ENCODE results near the gene SCAMP3. TPM values are rescaled to one million over a fixed set of nuclear protein-coding genes. Genes with fewer than 3 reads are reported as not detected.
"Not testable (repeated sequence)": the region's sequence is repeated elsewhere in the genome, so short reads cannot be mapped to it uniquely, and the experiment has no call there.

SCAMP3 gene
- total RNA-seq, 2 experiments from 2014 or later, result 136 to 138 TPM

- ChIA-PET CTCF (interaction anchor here (2.6 kb wide), 1 partner anchor 12 kb away, joined by 8 read pairs; the partner anchor contains the start of genes MTX1 and THBS3), POLR2A (no interaction called here)
These were observed 42.5 kb downstream of the SCAMP3 start for GRCh38 chr1:155219592-155220031.

- POLR2A ChIA-PET, result no interaction called here
These were observed 43.1 kb downstream of the SCAMP3 start for GRCh38 chr1:155218854-155219591.

GRCh38 chr1:155214702-155215101 is 47.5 kb downstream of the SCAMP3 start:
- CTCF ChIA-PET, POLR2A ChIA-PET: not testable (repeated sequence)

More at GRCh38 chr1:155218854-155219591, 43.1 kb downstream of the SCAMP3 start:
- CTCF ChIA-PET, result interaction anchor here (1.2 to 2.6 kb wide), 3 partner anchors 12 to 32 kb away, joined by 3 to 8 read pairs (median 5); partner anchors contain the start of genes MTX1 and THBS3

GRCh38 chr1:155212051-155212440 is 50.1 kb downstream of the SCAMP3 start:
- POLR2A ChIA-PET, result not testable (repeated sequence)
- CTCF ChIA-PET, result interaction anchor here (0.8 kb wide), 1 partner anchor 39 kb away, joined by 3 read pairs; no protein-coding TSS in a partner anchor

- CTCF ChIA-PET, result interaction anchor here (0.7 to 0.8 kb wide), 2 partner anchors 33 to 39 kb away, joined by 3 to 4 read pairs; no protein-coding TSS in a partner anchor
- POLR2A ChIA-PET, result interaction anchor here (0.6 kb wide), 1 partner anchor 12 kb away, joined by 4 read pairs; no protein-coding TSS in a partner anchor
These were observed 50.6 kb downstream of the SCAMP3 start for GRCh38 chr1:155211381-155212050.

- ChIA-PET CTCF (no interaction called here), POLR2A (interaction anchor here (4.0 kb wide), 1 partner anchor 17 kb away, joined by 25 read pairs; no protein-coding TSS in a partner anchor)
These were observed 51.7 kb downstream of the SCAMP3 start for GRCh38 chr1:155210314-155211104.

GRCh38 chr1:155209312-155209721 is 52.8 kb downstream of the SCAMP3 start:
- CTCF ChIA-PET, result interaction anchor here (0.9 to 2.4 kb wide), 2 partner anchors 16 to 18 kb away, joined by 3 to 9 read pairs; no protein-coding TSS in a partner anchor
- POLR2A ChIA-PET, result interaction anchor here (1.0 to 4.0 kb wide), 3 partner anchors 13 to 17 kb away, joined by 3 to 25 read pairs (median 5); no protein-coding TSS in a partner anchor

- ChIA-PET CTCF (interaction anchor here (0.9 to 2.9 kb wide), 7 partner anchors 10 to 42 kb away, joined by 3 to 28 read pairs (median 10); no protein-coding TSS in a partner anchor), POLR2A (interaction anchor here (1.0 to 4.0 kb wide), 3 partner anchors 12 to 18 kb away, joined by 3 to 25 read pairs (median 5); no protein-coding TSS in a partner anchor)
These were observed 53.4 kb downstream of the SCAMP3 start, which contains the start of gene MTX1 for GRCh38 chr1:155208541-155209311. Gene MTX1 (plus strand): TSS chr1:155208695. CDS start chr1:155208805, 110 bp downstream.

GRCh38 chr1:155207806-155208540 is 54.2 kb downstream of the SCAMP3 start, which contains the start of gene THBS3:
Gene THBS3 (minus strand): TSS chr1:155207897. CDS start chr1:155207876, 21 bp downstream.
- CTCF ChIA-PET, result interaction anchor here (0.8 to 2.9 kb wide), 8 partner anchors 11 to 43 kb away, joined by 5 to 28 read pairs (median 10); a partner anchor contains a TSS
- POLR2A ChIA-PET, result interaction anchor here (0.7 to 4.0 kb wide), 2 partner anchors 14 to 51 kb away, joined by 5 to 25 read pairs; no protein-coding TSS in a partner anchor

GRCh38 chr1:155206891-155207805 is 55.0 kb downstream of the SCAMP3 start:
- CTCF ChIA-PET, result interaction anchor here (0.5 to 2.9 kb wide), 20 partner anchors 9 to 281 kb away, joined by 3 to 28 read pairs (median 6); partner anchors contain the start of gene KRTCAP2
- POLR2A ChIA-PET, result interaction anchor here (0.6 to 4.0 kb wide), 6 partner anchors 13 to 153 kb away, joined by 3 to 25 read pairs (median 4); no protein-coding TSS in a partner anchor

Other genes starting within 250 kb of the SCAMP3 start
- gene DCST2, start 228.6 kb downstream of the SCAMP3 start, total RNA-seq, result under 1 TPM in 1 of 2 experiments, not detected in 1; 0.21 TPM
- not detected for gene DCST1, start 228.5 kb downstream of the SCAMP3 start, total RNA-seq
- 10 to 100 TPM; 38.5 to 44.6 TPM for gene ADAM15, start 211.0 kb downstream of the SCAMP3 start, total RNA-seq
- 1 to 10 TPM; 3.4 to 4.6 TPM for gene EFNA4, start 198.6 kb downstream of the SCAMP3 start, total RNA-seq
- gene EFNA3, start 183.5 kb downstream of the SCAMP3 start, total RNA-seq, result 1 to 10 TPM; 3.1 to 3.5 TPM
- gene EFNA1, start 134.5 kb downstream of the SCAMP3 start, total RNA-seq, result under 1 TPM in 1 of 2 experiments, not detected in 1; 0.15 TPM
- 10 to 100 TPM; 54.3 to 56.8 TPM for gene SLC50A1, start 126.5 kb downstream of the SCAMP3 start, total RNA-seq
- 10 to 100 TPM; 31.3 to 32.0 TPM for gene DPM3, start 121.8 kb downstream of the SCAMP3 start, total RNA-seq
- 100 to 1,000 TPM; 179 to 199 TPM for gene KRTCAP2, start 89.1 kb downstream of the SCAMP3 start, total RNA-seq
- gene TRIM46, start 88.5 kb downstream of the SCAMP3 start, total RNA-seq, result 1 to 10 TPM; 7.3 to 7.8 TPM
- 1 to 10 TPM; 7.0 to 8.7 TPM for gene THBS3, start 54.5 kb downstream of the SCAMP3 start, total RNA-seq
- gene MTX1, start 53.7 kb downstream of the SCAMP3 start, total RNA-seq, result 10 to 100 TPM; 70.4 to 71.1 TPM
- gene ENTREP3, start 6.9 kb downstream of the SCAMP3 start, total RNA-seq, result 10 to 100 TPM; 47.2 to 50.7 TPM
- 10 to 100 TPM; 79.6 to 82.7 TPM for gene CLK2, start 11.1 kb upstream of the SCAMP3 start, total RNA-seq
- 1 to 10 TPM; 3.4 to 3.7 TPM for gene HCN3, start 15.1 kb upstream of the SCAMP3 start, total RNA-seq
- gene PKLR, start 39.1 kb upstream of the SCAMP3 start, total RNA-seq, result not detected
- 100 to 1,000 TPM; 233 to 253 TPM for gene FDPS, start 46.5 kb upstream of the SCAMP3 start, total RNA-seq
- 10 to 100 TPM; 27.9 to 30.0 TPM for gene RUSC1, start 58.5 kb upstream of the SCAMP3 start, total RNA-seq